SK-N-SH treated with all-trans-retinoic acid at 6 μM for 48 hours (cell line): Measurements from ENCODE around the gene FAM217A.
"Not testable (repeated sequence)": the region's sequence is repeated elsewhere in the genome, so short reads cannot be mapped to it uniquely, and the experiment has no call there.

Experiments used
- ATAC-seq: fragments of 200-7000 bp; cut with Tn5 transposase; 3 replicates; pipeline ENCODE4 v1.9.1; 2020; ENCODE audit warnings: mild to moderate bottlenecking, moderate library complexity
- BACH2 ChIP-seq: fragments of 250-450 bp; sonication (Bioruptor Pico); IDR thresholded peaks from 2 replicates; pipeline ENCODE4 v1.9.0; 2021; ENCODE audit warnings: mild to moderate bottlenecking, borderline replicate concordance
- CSDC2 ChIP-seq: fragments of 250-450 bp; sonication (Bioruptor Pico); IDR thresholded peaks from 2 replicates; pipeline ENCODE4 v1.5.0; 2020; ENCODE audit warnings: mild to moderate bottlenecking, moderate library complexity
- CSRNP3 ChIP-seq: fragments of 250-450 bp; sonication (Bioruptor Pico); IDR thresholded peaks from 2 replicates; pipeline ENCODE4 v1.5.1; 2021; ENCODE audit warnings: mild to moderate bottlenecking, moderate library complexity
- ESRRG ChIP-seq: fragments of 250-450 bp; sonication (Bioruptor Pico); IDR thresholded peaks from 2 replicates; pipeline ENCODE4 v1.6.1; 2021; ENCODE audit warnings: mild to moderate bottlenecking
- ISL1 ChIP-seq: fragments of 250-450 bp; sonication (Bioruptor Pico); IDR thresholded peaks from 2 replicates; pipeline ENCODE4 v2.1.2; 2022; ENCODE audit warnings: mild to moderate bottlenecking, moderate library complexity
- OSR1 ChIP-seq: fragments of 250-450 bp; sonication (Bioruptor Pico); IDR thresholded peaks from 2 replicates; pipeline ENCODE4 v1.8.0; 2022; ENCODE audit warnings: moderate library complexity, mild to moderate bottlenecking, inconsistent platforms
- PATZ1 ChIP-seq: fragments of 250-450 bp; sonication (Bioruptor Pico); IDR thresholded peaks from 2 replicates; pipeline ENCODE4 v1.8.0; 2020; ENCODE audit warnings: mild to moderate bottlenecking, moderate library complexity, borderline replicate concordance
- POU6F1 ChIP-seq: fragments of 250-450 bp; sonication (Bioruptor Pico); IDR thresholded peaks from 2 replicates; pipeline ENCODE4 v1.8.0; 2021; ENCODE audit warnings: low read depth, mild to moderate bottlenecking, moderate library complexity, borderline replicate concordance
- PPARA ChIP-seq: fragments of 250-450 bp; sonication (Bioruptor Pico); IDR thresholded peaks from 2 replicates; pipeline ENCODE4 v1.5.0; 2020; ENCODE audit warnings: mild to moderate bottlenecking, borderline replicate concordance
- RARB ChIP-seq: fragments of 250-450 bp; sonication (Bioruptor Pico); IDR thresholded peaks from 2 replicates; pipeline ENCODE4 v1.8.0; 2021; ENCODE audit warnings: mild to moderate bottlenecking, moderate library complexity
- SNAI2 ChIP-seq: fragments of 250-450 bp; sonication (Bioruptor Pico); IDR thresholded peaks from 2 replicates; pipeline ENCODE4 v1.5.0; 2020; ENCODE audit warnings: mild to moderate bottlenecking, moderate library complexity
- TCF4 ChIP-seq: fragments of 250-450 bp; sonication (Bioruptor Pico); IDR thresholded peaks from 2 replicates; pipeline ENCODE4 v1.8.0; 2021; ENCODE audit warnings: mild to moderate bottlenecking, moderate library complexity, borderline replicate concordance
- TOX ChIP-seq: fragments of 250-450 bp; sonication (Bioruptor Pico); IDR thresholded peaks from 2 replicates; pipeline ENCODE4 v1.8.0; 2021; ENCODE audit warnings: mild to moderate bottlenecking, moderate library complexity, borderline replicate concordance
- TSHZ2 ChIP-seq: fragments of 250-450 bp; sonication (Bioruptor Pico); IDR thresholded peaks from 2 replicates; pipeline ENCODE4 v1.5.0; 2020; ENCODE audit warnings: mild to moderate bottlenecking, moderate library complexity
- ZC3H10 ChIP-seq: fragments of 250-450 bp; sonication (Bioruptor Pico); IDR thresholded peaks from 2 replicates; pipeline ENCODE4 v1.5.1; 2021; ENCODE audit warnings: mild to moderate bottlenecking, moderate library complexity
- ZFP3 ChIP-seq: fragments of 250-450 bp; sonication (Bioruptor Pico); IDR thresholded peaks from 2 replicates; pipeline ENCODE4 v1.5.0; 2020; ENCODE audit warnings: mild to moderate bottlenecking, moderate library complexity
- ZFP30 ChIP-seq: fragments of 450-650 bp; formaldehyde crosslinking; IDR thresholded peaks from 2 replicates; pipeline ENCODE4 v1.5.0; 2022; ENCODE audit warnings: mild to moderate bottlenecking, moderate library complexity
- ZNF565 ChIP-seq: fragments of 450-650 bp; formaldehyde crosslinking; conservative IDR thresholded peaks from 2 replicates; pipeline ENCODE4 v1.5.0; 2020; ENCODE audit warnings: low read depth, mild to moderate bottlenecking, moderate library complexity
- ZNF70 ChIP-seq: fragments of 450-650 bp; formaldehyde crosslinking; IDR thresholded peaks from 2 replicates; pipeline ENCODE4 v1.5.0; 2020; ENCODE audit warnings: mild to moderate bottlenecking, moderate library complexity
- ZNF8 ChIP-seq: fragments of 450-650 bp; formaldehyde crosslinking; IDR thresholded peaks from 2 replicates; pipeline ENCODE4 v1.5.0; 2020; ENCODE audit warnings: mild to moderate bottlenecking, moderate library complexity

Gene FAM217A

GRCh38 chr6:4100655-4101054, 21.7 kb upstream of the FAM217A start (continued):
- TF ChIP-seq POU6F1 (CRISPR knock-in tag) (no peak), ZNF565 (no peak), TOX (CRISPR knock-in tag) (no peak), PPARA (CRISPR knock-in tag) (no peak), OSR1 (no peak), ZNF8 (CRISPR knock-in tag) (no peak), RARB (CRISPR knock-in tag) (no peak)

- TF ChIP-seq ZFP3 (CRISPR knock-in tag) (no peak), ZNF565 (no peak), PATZ1 (CRISPR knock-in tag) (no peak), ZFP30 (no peak), RARB (CRISPR knock-in tag) (no peak)
- no peak for ATAC-seq
Observed at GRCh38 chr6:4093288-4093687, 14.4 kb upstream of the FAM217A start.

- TF ChIP-seq TSHZ2 (CRISPR knock-in tag) = no peak
- no peak for TF ChIP-seq PPARA (CRISPR knock-in tag)
- no peak for TF ChIP-seq ZNF8 (CRISPR knock-in tag)
- TF ChIP-seq ZNF565 = no peak
- no peak for TF ChIP-seq POU6F1 (CRISPR knock-in tag)
- no peak for TF ChIP-seq ISL1
- no peak for TF ChIP-seq ESRRG (CRISPR knock-in tag)
- no peak for TF ChIP-seq BACH2 (CRISPR knock-in tag)
- TF ChIP-seq ZC3H10 (CRISPR knock-in tag) = no peak
- TF ChIP-seq TCF4 (CRISPR knock-in tag) = no peak
- no peak for TF ChIP-seq CSRNP3 (CRISPR knock-in tag)
- TF ChIP-seq TOX (CRISPR knock-in tag) = no peak
- TF ChIP-seq ZFP3 (CRISPR knock-in tag) = no peak
- TF ChIP-seq OSR1 = no peak
- ATAC-seq = no peak
Observed at GRCh38 chr6:4091941-4092340, 13.0 kb upstream of the FAM217A start.

GRCh38 chr6:4090043-4090442, 11.1 kb upstream of the FAM217A start:
- ATAC-seq = not testable (repeated sequence)

GRCh38 chr6:4088704-4089103, 9.8 kb upstream of the FAM217A start:
- no peak for ATAC-seq
- TF ChIP-seq ZNF70 (CRISPR knock-in tag) = no peak
- TF ChIP-seq ZNF8 (CRISPR knock-in tag) = no peak
- no peak for TF ChIP-seq CSDC2 (CRISPR knock-in tag)
- no peak for TF ChIP-seq CSRNP3 (CRISPR knock-in tag)
- TF ChIP-seq SNAI2 (CRISPR knock-in tag) = no peak
- no peak for TF ChIP-seq ZFP30
- no peak for TF ChIP-seq TSHZ2 (CRISPR knock-in tag)
- no peak for TF ChIP-seq TOX (CRISPR knock-in tag)
- no peak for TF ChIP-seq ESRRG (CRISPR knock-in tag)
- no peak for TF ChIP-seq RARB (CRISPR knock-in tag)
- TF ChIP-seq ZC3H10 (CRISPR knock-in tag) = no peak
- TF ChIP-seq PPARA (CRISPR knock-in tag) = no peak
- TF ChIP-seq ZNF565 = no peak
